Hindlimb muscle (tissue), 1 donor: ENCODE results near the gene TRIM8. TPM values are rescaled to one million over a fixed set of nuclear protein-coding genes. Genes with fewer than 3 reads are reported as not detected.

ENCODE experiments used
- DNase-seq: peaks from one replicate; pipeline ENCODE4 v3.0.0-alpha.2; 2013
- polyA plus RNA-seq: library from polyadenylated mRNA; unstranded; fragments of 120-200 nt; gene quantifications from one replicate; pipeline ENCODE4 v1.2.1, GENCODE V29; 2013; ENCODE audit not compliant: insufficient read length

The TRIM8 gene, protein sequence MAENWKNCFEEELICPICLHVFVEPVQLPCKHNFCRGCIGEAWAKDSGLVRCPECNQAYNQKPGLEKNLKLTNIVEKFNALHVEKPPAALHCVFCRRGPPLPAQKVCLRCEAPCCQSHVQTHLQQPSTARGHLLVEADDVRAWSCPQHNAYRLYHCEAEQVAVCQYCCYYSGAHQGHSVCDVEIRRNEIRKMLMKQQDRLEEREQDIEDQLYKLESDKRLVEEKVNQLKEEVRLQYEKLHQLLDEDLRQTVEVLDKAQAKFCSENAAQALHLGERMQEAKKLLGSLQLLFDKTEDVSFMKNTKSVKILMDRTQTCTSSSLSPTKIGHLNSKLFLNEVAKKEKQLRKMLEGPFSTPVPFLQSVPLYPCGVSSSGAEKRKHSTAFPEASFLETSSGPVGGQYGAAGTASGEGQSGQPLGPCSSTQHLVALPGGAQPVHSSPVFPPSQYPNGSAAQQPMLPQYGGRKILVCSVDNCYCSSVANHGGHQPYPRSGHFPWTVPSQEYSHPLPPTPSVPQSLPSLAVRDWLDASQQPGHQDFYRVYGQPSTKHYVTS
- polyA plus RNA-seq: 97.5 TPM

DNA sequence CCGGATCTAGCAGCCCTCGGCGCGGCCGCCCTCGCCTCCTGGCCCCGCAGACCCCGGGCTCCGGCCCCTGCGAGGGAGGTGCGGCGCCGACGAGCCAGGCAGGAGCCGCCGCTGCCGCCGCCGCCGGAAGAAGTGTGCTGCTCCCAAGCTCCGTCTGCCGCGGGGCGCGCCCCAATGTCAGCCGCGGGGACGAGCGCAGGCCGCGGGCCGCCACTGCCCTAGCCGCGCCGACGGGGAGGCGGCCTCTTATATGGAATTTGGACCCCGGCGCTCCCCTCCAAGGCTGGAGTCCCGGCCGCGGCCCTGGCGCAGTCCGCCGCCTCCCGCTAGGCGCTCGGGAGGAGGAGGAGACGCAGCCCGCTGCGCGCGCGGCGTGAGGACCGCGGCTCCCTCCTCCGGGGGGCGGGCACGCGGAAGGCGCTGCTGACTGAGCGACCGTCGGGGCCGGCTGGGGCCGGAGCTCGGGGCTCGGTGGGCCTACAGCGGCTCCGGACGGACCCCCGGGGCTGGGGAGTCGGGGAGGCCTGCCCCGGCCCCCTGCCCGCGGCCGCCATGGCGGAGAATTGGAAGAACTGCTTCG is at the start of gene TRIM8:
Gene TRIM8, plus strand, starts transcription at position 414 of the 580 bp plus-strand sequence. Its CDS starts 139 bp downstream, at position 553.
- no peak for DNase-seq

DNA sequence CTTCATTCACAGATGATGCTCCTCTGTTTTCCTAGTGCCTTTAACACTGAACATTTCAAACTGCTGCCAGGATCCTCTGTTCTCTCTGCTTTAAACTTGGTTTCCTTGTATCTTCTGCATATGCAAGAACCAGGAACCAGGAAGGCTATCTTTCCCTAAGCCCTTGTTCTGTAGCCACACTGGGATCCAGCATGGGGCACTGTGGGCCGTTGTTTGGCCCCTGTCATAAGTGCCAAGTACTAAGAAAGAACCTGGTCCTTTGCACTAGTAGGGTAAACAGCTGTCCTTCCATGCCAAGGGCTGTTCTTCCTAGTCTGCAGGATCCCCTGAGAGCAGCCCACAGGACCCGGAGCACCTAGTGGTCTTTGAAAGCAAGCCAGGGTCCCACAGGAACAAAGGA is 49.0 kb upstream of the TRIM8 start:
- no peak for DNase-seq

DNA sequence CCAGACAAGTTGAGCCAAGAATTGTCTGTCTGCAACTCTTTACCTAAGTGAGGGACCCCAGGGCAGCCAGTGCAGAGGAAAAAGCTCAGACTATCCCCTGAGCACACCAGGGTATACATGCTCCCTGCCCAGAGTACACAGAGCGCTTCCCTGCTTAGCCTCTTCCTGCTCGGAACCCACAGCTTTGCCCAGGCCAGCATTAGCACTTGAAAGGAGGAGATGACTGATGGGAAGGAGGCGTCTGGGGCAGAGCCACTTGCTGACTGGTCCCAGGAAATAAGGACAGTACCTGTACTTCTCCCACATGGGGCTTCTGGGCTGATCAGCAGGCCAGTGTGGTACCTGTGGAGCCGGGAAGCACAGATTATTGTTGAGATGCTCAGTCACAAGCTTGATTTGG is 48.4 kb upstream of the TRIM8 start:
- no peak for DNase-seq

DNA sequence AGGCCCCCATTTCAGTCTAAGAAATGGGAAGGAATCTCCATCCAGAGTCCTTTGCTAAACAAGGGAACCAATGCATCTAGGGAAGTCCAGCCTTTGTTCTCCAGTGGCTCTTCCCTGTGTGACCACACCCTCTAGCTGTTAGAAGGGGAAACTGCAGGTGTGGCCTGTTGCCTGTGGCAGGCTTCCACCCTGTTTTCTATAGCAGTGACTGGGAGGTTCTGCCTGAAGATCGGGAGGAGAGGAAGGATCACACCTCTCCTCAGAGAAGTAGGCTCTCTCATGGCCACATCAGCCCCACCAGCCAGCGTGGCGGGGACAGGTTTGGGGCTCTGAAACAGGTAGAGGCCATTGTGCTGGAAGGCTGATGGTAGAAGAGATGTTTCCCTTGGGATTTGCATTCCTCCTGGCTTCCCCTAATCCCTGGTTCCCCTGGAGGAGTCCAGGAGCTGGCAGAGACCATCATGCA is 47.7 kb upstream of the TRIM8 start:
- no peak for DNase-seq

DNA sequence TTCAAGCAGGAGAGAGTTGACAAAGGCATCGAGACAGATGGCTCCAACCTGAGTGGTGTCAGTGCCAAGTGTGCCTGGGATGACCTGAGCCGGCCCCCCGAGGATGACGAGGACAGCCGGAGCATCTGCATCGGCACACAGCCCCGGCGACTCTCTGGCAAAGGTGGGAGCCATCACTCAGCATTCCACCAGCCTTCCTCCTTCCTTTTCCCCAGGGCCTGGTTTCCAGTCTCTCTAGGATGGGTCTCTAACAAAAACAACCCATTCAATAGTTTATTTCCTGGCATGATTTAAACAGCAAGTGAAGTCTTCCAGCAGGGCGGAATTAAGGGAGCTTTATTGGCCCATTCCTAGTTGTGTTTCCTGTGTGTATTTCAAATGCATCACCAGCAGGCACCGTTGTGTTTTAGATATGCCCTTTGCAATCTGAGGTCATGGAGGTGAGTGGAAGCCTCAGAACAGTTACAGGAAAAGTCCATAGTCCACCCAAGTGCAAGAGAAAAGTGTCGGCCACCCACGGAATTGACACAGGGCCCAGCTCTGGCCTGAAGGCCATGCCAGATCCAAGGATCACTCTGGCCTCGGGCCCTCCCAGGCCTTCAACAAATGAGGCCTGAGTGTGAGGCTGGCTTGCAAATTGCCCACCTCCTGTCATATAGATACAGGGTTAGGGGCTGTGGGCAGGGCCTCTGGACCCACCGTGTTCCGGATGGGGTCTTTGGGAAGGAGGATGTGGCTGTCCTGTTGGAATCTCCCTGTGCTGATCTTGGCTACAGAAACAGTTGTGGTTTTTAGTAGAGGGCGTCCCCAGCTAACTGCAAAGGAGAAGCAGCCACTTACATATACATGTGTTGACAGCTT is 46.9 kb upstream of the TRIM8 start:
- no peak for DNase-seq

DNA sequence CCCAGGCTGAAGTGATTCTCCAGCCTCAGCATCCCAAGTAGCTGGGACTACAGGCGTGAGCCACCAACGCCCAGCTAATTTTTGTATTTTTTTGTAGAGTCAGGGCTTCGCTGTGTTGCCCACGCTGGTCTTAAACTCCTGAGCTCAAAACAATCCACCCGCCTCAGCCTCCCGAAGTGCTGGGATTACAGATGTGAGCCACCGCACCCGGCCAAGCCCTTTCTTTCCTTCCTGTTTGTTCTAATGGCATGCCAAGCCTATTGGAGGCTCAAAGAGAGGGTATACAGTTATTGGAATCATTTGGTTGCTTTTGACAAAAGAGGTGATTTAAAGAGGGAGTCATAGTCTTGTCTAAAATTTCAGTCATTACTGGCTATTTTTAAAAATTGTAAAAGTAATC is 46.0 kb upstream of the TRIM8 start:
- no peak for DNase-seq

DNA sequence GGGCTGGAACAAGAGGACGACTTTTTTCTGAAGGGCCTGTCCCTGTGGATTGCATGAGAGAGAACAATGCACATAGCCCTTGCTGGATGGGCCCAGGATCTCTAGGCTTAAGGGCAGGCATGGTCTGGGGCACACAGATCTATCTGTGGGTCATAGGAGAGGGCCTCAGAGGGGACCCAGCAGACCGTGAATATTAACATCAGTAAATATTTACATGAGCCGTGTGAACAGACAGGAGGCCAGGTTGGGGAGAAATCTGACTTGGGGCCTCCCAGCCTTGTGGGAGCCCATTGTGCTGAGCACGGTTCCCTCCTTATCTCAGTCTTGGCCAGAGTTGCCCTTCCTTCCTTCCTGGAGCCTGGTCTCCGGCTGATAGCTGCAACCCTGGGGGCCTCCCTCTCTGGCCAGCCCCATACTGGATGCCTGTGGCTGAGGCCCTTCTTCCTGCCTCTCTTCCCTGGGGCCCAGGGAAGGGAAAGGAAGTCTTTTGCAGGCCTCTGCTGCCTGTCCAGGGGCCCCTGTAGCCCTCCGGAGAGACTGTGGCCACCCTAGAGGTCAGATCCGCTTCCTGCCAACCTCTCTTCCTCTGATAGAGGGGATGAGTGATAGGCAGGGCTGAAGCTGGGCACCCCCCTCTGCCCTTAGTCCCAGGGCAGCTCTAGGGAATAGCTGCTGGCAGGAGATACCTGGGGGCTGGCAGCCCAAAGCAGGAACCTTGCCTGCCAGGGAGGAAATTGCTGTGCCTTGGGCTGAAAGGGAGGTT is 44.5 kb upstream of the TRIM8 start:
- no peak for DNase-seq

DNA sequence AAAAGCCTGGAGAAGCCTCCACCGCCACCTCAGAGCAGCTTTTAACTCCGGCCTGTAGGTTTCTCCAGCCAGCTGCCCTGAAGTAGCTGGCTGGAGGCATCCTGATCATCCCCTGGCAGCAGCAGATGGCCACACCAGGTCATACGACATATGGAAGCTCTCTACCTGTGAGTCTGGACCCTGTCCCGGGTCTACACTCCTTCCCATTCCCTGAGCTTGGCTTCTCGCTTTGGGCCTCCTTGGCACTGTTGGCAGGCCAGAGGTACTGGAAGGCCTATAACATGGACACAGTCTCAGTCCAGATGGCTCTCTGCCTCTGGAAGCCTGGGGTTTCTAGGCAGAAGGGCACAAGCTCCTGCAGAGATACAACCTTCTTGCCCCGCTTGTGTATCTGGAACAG is 43.5 kb upstream of the TRIM8 start:
- no peak for DNase-seq

DNA sequence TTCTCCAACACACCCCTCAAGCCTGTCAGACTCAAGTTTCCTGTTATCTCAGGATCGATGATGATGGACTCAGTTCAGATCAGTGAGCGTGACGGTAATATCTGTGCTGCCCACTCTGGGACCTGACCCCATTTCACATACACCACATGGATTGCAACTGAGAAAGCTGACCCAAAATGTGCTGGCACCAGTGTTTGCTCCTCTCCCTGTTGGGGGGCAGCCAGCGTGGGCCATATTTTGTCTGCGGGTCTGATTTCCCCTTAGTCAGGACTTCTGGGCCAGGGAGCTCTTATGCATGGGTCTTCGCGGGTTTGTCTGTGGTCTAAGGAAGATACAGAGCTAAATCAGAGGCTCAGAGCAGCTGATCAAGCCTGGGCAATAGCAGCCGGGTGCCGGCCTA is 42.6 kb upstream of the TRIM8 start:
- no peak for DNase-seq

DNA sequence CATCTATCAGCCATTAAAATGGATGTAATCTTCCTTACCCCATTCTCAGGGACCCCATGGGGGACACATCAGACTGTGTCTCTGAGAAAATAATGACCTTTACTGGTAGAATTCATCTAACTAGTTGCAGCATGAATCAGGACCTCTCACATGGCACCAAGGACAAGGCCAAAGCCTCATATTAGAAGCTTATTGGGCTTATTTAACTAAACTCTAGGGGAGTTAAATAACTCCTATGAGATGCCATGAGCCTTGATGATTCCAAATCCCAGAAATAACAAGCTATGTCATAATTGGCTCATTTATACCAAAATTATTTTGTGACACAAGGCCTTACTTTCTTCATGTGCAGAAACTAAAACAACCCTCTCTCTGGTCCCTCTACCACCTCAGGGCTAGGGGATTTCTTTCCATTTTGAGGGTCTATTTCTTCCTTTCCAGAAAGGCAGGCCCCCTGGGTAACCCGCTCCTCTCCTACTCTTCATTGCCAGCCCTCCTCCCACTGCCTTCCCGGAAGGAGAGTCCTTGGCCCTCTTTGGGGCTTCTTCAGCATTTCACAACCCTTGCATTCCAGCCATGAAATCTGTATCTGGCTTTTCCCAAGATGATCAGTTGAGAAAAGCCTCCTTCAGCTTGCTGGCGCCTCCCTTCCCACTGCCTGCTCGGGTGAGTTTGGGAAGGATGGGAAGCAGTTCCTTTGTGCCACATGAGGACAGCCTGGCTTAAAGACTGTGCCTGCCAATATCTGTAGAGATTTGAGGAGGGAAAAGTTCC is 41.8 kb upstream of the TRIM8 start:
- DNase-seq: no peak

DNA sequence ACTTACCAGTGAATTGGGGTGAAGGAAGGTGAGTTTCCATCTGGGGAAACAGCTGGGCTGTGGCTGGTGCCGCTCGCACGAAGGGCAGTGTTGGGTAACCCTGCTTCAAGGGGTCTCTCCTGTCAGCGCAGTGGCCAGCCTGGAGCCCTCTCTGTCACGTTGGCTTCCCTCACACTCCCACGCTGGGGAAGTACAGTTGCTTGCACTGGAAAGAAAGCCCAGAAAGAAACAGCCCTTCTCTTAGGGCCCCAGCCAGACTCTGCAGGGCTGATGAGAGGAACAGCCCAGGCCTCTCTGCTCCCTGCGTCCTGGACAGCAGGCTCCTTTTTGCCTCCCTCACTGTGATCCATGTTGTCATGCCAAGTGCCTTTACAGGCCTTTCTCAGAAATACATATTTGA is 40.3 kb upstream of the TRIM8 start:
- DNase-seq: no peak

DNA sequence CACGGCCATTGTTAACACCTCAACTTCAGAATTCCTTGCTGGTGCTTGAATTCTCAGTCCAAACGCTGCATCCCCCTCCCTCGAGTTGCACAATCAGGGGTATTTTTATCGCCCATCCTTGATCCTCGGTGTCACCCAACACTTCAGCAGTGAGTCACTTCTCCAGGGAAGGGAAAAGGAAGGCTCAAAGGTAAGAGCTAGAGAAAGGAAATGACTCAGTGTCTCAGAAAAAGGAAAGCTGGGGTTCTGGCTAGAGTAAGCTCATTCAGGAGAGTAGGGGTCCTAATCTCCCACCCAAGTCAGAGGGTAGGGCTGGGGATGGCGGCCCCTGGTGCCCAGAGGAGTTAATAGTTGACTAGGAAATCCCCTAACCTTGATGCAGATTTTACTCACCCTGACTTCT is 39.8 kb upstream of the TRIM8 start:
- no peak for DNase-seq

DNA sequence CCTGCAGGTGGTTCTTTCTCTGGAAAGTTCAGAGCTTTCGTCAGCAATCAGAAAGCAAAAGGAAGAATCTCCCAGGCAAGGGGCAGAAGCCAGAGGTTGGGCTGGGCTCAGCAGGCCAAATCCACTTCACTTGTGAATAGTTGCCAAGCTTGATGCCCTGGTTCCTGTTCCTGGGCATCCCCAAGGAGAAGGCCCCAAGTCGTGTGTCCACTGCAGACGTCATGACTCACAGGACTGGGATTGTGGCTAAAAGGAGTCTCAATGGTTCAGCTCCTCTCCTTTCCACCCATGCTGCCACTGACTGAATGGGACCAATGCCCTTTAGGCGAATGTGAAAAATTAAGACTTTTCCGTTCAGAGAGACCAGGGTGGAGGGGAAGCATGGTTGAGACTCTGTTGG is 38.6 kb upstream of the TRIM8 start:
- no peak for DNase-seq

DNA sequence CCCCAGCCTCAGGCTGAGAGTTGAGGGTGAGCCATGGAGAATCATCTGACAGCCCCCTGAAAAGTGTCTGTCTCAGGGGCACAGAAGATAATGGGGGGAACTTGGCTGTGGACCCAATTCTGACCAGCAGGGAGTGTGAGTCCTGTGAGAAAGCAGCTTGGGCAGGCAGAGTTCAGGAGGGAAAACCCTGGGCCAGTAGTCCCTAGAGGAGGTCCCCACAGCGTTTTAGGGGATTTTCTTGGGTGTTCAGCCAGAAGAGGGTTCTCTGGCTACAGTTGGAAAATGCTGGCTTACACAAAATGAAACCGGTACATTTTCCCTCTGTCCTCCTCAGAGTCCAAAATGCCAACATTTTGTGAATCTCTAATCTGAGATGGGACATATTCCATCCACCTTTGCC is 35.8 kb upstream of the TRIM8 start:
- DNase-seq: no peak

DNA sequence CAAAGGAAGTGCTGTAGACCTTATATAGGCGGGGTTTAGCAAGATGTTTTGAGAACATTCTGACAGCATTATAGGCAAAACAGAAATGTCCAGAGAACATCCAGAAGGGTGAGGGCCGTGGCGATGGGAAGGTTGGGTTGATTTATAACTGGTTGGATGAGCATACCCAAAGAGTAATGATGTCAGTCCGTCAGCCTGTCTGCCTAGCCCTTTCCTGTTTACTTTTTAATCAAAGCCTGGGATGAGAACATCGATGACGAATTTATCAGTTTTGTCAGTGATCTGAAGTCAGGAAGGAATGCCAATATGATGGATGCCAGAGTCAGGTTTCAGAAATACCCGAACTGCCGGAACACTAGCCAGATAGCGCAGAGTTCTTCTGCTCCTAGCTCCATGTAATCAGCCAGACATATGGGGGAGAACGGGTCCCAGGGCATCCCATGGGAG is 33.8 kb upstream of the TRIM8 start:
- no peak for DNase-seq

DNA sequence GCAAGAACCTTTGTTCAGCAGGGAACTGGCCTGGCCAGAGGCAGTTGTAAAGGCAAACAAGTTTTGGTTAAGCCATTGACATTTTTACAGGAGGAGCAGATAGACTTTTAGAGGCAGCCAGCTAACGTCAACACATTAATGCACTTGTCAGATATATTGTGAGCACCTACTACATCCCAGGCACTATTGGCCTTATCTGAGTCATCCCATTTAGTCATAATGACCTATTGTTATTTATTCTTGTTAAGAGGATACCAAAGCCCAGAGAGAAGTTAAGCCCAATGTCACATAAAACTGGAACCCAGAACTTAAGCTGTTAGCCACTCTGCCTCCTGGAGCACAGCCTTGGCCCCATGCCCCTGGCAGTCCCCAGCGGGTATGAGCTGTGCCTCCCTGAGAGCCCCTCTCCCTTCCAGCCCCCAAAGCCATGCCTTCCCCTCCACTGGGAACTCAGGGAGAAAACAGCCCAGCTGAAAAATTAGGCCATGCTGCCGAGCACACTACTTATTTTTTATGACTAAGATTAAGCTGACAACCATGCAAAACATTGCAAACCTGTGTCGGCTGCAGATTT is 32.7 kb upstream of the TRIM8 start:
- no peak for DNase-seq

DNA sequence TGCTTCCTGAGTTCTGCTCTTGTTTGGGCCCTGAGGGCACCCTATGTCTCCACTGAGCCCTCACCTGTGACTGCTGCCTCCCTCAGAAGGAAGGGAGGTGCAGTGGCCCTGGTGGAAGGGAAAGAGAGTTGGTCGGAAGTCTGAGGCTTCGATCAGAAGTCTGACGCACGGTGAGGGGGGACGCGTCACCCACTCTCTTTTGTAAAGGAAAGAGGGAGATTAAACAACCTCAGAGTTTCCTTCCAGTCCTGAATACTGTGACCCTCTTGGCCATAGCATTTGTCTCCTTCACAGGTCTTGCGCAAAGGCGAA is 31.4 kb upstream of the TRIM8 start:
- no peak for DNase-seq

DNA sequence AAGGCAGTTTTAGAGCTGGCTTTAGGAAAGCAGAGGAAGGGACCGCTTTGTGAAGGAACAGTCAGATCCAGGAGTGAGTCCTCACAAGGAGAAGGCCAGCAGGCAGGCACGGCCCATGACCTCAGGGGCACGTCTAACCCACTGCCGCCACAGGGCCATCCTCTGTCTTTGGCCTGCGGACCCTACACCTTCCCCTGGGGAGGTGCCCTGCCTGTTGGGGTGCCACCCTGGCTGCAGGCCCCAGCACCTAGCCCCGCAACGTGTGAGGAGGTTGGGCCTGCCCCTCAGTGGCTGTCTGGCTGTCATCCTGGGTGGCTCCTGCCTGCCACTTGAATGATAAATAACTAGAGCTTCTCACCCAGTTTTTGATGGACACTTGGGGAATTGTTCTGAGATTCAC is 31.0 kb upstream of the TRIM8 start:
- DNase-seq: no peak

DNA sequence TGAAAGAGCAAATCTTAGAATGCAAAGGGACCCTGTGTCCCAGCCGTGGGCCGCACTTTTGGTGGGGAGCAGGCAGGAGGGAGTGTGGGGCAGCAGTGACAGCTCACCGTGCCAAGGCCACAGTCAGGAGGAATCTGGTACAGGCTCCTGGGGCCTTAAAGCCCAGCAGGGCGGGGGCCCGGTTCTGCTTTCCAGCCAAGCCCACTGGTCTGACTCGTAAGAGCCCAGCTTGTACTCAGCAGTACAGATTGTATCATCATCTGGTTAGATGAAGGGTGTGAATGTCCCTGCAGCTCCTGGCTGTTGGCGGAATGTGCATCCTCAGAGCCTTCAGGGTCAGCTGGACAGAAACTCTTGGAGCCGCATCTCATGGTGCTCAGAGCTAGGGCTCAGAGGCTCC is 30.5 kb upstream of the TRIM8 start:
- DNase-seq: no peak

DNA sequence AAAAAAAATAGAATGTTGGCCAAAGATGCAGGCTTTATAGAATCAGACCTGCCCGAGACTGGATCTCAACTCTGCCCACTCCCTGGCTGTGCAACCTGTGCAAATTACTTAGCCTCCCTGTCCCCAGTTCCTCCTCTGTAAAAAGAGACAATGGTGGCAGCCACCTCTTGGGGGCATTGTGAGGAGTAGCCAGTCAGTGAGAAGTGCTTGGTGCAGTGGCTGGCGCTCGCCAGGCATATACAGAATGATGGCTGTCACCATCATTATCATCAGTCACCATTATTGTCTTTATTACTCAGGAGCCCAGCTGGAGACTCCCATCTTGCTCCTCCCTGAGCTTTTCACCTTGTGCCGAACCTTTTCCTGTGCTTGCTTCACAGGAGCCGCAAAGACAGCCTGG is 29.4 kb upstream of the TRIM8 start:
- DNase-seq: no peak

DNA sequence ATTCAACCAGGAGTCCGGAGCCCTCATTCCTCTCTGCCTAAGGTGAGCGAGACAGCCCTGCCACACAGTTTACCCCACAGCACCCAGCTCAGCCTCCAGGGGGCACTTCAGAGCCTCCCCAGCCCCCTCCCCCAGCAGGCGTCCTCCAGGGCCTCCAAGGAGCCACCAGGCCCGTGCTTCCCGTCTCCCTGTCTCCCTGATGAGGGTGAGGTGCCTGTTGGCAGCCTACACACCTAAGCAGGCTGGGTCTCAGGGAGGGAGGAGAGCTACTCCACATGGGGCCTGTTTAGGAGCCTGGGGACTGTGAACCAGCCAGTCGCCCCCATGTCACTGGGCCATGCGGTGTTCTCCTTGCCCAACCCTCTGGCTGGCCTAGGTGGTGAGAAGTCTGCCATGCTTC is 28.9 kb upstream of the TRIM8 start:
- no peak for DNase-seq
